Stomach (tissue), 4 donors: Measurements from ENCODE around the gene ERCC5.

Experiments
- CTCF ChIP-seq, 7 experiments: fragments of 450-650 bp in 4 of 7; fragments of 200-600 bp in 3 of 7; sonication (generic) in 3 of 7; IDR thresholded peaks; one replicate each; pipeline ENCODE4 v1.5.1; 2016 to 2019; ENCODE audit warnings: antibody characterized with exemption in 7 of 7, control low read depth in 2 of 7, mild to moderate bottlenecking in 1 of 7
- POLR2A ChIP-seq, 4 donors: fragments of 450-650 bp; IDR thresholded peaks; one replicate each; pipeline ENCODE4 v1.6.1; 2016; ENCODE audit warnings: antibody characterized with exemption in 4 of 4, control low read depth in 2 of 4, mild to moderate bottlenecking in 1 of 4, moderate library complexity in 1 of 4

- TF ChIP-seq CTCF (IDR thresholded peaks at IDR 0.05) = no peak
- TF ChIP-seq POLR2A (IDR thresholded peaks at IDR 0.05) = no peak
Observed at GRCh38 chr13:102807699-102808098, 38.1 kb upstream of the ERCC5 start.
